NCI-H774 (cell line): Measurements from ENCODE around the gene CSNK2B.

Experiments used
- DNase-seq: peaks from one replicate; lab custom pipeline; 2025; lab: John Stamatoyannopoulos, UW

CSNK2B gene

DNA sequence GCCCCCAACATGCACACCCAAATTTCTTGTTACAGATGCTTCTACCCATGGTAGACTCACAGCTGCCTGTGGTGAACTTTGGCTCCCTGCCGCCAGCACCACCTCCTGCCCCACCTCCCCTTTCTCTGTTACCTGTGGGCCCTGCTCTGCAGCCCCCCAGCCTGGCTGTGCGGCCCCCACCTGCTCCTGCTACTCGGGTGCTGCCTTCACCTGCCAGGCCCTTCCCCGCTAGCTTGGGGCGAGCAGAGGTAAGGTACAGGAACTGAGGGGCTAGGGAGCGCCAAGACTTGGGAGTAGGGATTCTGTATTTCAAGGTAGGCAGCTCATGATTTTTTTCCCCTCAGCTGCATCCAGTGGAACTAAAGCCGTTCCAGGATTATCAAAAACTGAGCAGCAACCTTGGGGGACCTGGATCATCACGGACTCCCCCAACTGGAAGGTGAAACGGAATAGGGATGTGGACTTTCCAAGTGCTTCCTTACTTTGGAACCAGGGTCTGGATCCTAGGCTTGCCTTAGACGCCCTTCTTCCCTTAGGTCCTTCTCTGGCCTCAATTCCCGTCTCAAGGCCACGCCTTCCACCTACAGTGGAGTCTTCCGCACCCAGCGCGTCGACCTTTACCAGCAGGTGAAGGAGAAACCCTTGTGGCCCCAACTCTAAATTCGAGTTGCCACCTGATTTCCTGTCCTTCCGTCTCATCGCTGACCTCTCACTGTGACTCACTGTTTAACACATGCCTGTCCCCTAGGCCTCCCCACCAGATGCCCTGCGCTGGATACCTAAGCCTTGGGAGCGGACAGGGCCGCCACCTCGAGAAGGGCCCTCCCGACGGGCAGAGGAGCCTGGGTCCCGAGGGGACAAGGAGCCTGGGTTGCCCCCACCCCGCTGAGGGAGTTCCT lies 28.9 kb upstream of the CSNK2B start:
- no peak for DNase-seq

DNA sequence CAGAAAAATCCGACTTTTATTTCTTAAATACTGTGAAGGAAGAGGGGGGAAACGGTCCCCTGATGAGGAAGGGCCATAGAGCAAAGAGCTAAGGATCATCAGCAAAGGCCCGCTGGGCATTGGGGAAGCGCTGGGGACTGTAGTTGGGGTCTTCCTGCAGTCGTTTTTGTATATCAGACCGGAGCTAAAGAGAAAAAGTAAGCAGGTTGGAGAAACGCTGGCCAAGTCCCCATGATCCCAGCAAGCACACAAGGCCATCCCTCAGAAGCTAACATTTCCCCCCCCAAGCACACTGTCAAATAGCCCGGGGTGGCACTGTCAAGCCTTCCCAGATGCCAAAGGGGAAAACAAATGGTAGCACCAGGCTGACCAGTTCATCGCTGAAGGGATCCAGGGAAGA lies 26.8 kb upstream of the CSNK2B start:
- no peak for DNase-seq

GRCh38 chr6:31639449-31639861 lies 26.4 kb upstream of the CSNK2B start:
- DNase-seq, result no peak

- no peak for DNase-seq
These were observed 25.3 kb upstream of the CSNK2B start for GRCh38 chr6:31640612-31641011.

DNA sequence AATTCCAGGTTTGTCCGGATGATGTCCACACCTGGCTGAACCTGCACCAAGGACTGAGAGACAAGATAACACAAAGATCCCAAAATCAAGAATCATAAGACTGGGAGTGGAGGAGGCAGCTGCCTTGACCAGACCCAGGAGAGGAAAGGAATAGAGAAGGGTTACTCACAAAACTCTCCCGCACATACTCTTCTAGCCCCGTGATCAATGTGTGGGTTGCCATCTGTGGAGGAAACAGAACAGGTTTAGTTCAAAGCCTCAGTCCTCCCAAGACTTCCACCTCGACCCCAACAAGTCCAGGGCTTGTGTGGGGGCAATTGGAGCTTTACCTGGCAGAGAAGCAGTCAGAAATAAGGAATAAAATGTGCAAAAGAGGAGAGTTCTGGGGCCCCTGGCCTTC lies 24.5 kb upstream of the CSNK2B start:
- DNase-seq, result no peak

DNA sequence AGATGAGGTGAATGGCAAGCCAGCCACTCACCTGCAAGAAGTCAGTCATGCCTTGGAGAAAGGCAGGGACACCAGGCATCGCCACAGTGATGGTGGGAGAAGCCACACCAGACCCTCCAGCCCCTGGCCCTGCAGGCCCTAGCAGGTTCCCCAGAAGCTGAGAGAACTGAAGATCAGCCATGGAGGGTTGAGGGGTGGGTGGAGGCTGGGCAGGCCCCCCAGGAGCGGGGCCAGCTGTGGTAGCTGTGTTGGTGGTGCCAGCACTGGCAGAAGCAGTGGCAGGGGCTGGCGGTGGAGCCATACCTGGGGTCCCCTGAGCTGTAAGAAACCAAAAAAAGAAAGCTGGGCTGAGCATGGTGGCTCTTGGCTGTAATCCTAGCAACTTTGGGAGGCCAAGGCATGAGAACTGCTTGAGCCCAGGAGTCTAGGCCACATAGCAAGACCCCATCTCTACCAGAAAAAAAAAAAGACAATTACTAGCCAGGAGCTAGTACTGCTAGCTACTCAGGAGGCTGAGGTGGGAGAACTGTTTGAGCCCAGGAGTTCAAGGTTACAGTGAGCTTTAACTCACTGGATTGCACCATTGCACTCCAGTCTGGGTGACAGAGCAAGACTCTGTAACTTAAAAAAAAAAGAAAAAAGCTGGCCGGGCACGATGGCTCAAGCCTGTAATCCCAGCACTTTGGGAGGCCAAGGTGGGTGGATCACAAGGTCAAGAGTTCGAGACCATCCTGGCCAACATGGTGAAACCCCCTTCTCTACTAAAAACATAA lies 22.9 kb upstream of the CSNK2B start:
- no peak for DNase-seq

- DNase-seq, result no peak
These were observed 21.9 kb upstream of the CSNK2B start for GRCh38 chr6:31643818-31644454.

GRCh38 chr6:31645325-31645724 lies 20.6 kb upstream of the CSNK2B start:
- DNase-seq, result no peak

DNA sequence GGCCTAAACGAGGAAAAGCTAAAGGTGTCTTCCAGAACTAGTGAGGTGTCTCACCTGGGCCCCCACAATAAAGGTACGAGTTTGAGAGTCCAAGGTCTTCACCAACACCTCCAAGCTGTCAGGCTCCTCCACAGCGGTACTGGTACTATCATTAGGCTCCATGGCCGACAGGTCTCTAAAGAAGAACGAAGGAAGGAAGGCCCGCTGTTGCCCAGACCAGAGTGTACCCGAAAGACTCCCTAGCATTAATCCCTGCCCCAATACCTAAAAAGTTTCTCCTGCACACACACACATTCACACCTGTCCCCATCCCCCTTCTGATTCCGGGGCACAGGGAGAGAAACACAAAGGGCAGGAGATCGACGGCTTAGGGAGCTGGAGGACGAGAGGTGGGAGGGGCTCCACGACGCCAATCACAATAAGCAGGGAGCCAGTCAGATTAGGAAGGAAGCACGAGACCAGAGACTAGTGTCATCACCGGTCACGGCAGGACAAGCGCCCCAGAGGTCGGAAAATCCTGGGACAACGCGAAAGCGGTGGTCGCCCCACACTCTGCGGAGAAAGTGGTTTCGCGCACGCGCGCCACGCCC lies 14.2 kb upstream of the CSNK2B start:
- peak; percentile 37 for DNase-seq

- peak; percentile 91 for DNase-seq
These were observed 12.8 kb upstream of the CSNK2B start for GRCh38 chr6:31652925-31653724.

DNA sequence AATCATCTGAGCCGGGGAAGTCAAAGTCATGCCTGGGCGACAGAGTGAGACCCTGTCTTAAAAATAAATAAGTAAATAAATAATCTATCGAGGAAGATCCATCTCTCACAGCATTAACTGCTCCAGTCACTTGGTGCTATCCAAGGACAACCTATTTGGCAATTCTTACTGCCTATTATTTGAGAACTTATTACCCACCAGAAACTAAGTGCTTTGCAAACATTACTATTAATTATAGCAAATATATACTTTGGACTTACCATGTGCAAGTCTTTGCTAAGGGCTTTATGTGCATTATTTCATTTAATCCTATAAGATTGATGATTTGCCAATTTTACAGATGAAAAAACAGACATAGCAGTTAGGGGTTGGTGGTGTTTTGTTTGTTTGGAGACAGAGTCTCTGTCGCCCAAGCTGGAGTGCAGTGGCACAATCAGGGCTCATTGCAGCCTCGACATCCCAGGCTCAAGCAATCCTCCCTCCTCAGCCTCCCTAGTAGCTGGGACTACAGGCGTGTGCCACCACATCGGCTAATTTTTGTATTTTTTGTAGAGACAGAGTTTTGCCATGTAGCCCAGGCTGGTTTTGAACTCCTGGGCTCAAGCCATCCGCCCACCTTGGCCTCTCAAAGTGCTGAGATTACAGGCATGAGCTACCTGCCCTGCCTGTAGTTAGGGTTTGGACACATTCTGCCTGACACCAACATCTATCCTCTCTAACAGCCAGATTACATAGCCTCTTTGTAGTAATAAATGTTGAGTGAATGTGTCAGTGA lies 11.1 kb upstream of the CSNK2B start:
- no peak for DNase-seq

- no peak for DNase-seq
These were observed 10.3 kb upstream of the CSNK2B start, which contains the start of gene APOM for GRCh38 chr6:31655349-31656237. TSS of gene APOM (plus strand) at chr6:31655894. CDS start at chr6:31655967, 73 bp downstream.

DNA sequence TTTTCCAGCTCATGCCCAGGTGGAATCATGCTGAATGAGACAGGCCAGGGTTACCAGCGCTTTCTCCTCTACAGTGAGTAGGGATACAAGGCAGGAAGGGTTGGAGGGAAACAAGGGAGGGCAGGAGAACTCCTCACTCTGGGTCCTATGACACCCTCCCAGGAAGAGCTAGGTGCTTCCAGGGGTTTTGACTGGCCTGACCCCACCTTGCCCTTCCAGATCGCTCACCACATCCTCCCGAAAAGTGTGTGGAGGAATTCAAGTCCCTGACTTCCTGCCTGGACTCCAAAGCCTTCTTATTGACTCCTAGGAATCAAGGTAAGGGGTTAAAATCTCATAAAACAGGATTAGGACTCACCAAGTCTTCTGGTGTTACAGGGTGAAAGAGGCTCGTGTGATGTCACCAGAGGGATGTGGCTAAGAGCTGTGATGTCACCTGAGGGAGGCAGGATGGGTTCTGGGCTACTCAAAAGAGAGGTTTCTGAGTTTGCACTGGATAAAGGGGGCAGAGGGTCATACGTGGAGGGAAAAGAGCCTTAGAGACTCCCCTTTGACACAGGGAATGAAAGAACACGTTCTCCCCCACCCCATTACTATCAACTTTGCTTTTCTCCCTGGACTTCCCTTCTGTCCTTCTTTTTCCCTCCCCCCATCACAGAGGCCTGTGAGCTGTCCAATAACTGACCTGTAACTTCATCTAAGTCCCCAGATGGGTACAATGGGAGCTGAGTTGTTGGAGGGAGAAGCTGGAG lies 8.3 kb upstream of the CSNK2B start:
- no peak for DNase-seq

GRCh38 chr6:31658158-31658688 lies 7.7 kb upstream of the CSNK2B start:
- DNase-seq, result no peak

DNA sequence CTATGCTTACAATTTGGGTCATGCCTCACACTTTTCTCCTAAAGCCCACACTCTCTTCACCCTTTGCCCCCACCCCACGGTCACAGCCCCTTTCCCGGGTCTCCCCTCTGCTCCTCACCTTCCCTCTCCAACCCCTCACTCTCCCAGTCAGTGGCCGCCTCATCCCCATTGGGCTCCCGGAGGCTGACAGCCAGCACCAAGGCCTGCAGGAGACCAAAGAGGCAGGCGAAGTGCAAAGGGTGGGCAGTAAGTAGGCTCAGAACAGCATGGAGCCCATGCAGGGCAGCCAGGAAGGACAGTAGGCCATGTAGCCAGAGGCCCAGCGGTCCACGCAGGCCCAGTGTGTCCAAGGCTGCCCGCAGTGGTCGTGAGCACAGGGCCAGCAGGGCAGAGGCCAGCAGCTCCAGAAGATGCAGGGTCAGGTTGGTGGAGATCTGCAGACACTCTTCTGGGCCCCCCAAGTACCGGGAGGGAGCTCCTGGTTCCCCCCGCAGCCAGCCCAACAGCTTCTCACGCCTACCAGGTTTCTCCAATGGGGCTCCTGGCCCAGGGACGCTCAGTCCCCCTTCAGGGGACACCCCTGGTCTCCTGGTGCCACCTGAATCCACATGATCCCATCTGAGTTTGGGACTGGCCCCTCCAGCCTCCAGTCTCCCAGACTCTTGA lies 6.8 kb upstream of the CSNK2B start:
- no peak for DNase-seq

- peak; percentile 0 for DNase-seq
These were observed 6.1 kb upstream of the CSNK2B start for GRCh38 chr6:31659649-31660380.
